D721Med (cell line): ENCODE measurements around the gene GLRX.

ENCODE experiments used
- DNase-seq: peaks from one replicate; pipeline ENCODE4 v3.0.0; 2011; ENCODE audit warnings: low spot score; ENCODE audit not compliant: insufficient read length
- FAIRE-seq: peaks from 2 replicates; lab custom pipeline; 2011; peaks lifted over from hg19 to GRCh38; lab: Jason Lieb, UNC
- CTCF ChIP-seq: IDR thresholded peaks from 2 replicates; pipeline ENCODE4 v1.5.1; 2012; ENCODE audit warnings: mild to moderate bottlenecking, control low read depth; ENCODE audit not compliant: insufficient read depth; ENCODE audit errors: missing control alignments

GLRX gene

GRCh38 chr5:95797301-95797700 lies 25.2 kb downstream of the GLRX start:
- FAIRE-seq (no peak), DNase-seq (no peak)
- TF ChIP-seq CTCF: no peak

GRCh38 chr5:95794070-95794516 lies 28.4 kb downstream of the GLRX start:
- FAIRE-seq (no peak), DNase-seq (no peak)
- TF ChIP-seq CTCF: no peak

- no peak for TF ChIP-seq CTCF
- FAIRE-seq: no peak
- DNase-seq: no peak
Observed at GRCh38 chr5:95791751-95792150, 30.8 kb downstream of the GLRX start.

GRCh38 chr5:95788493-95788892 lies 34.0 kb downstream of the GLRX start:
- no peak for TF ChIP-seq CTCF
- DNase-seq: no peak
- FAIRE-seq: no peak

GRCh38 chr5:95786821-95787418 lies 35.6 kb downstream of the GLRX start:
- FAIRE-seq (no peak), DNase-seq (no peak)
- no peak for TF ChIP-seq CTCF

- FAIRE-seq (no peak), DNase-seq (no peak)
- no peak for TF ChIP-seq CTCF
Observed at GRCh38 chr5:95784514-95785302, 37.8 kb downstream of the GLRX start.

- no peak for DNase-seq
- TF ChIP-seq CTCF: no peak
- FAIRE-seq: no peak
Observed at GRCh38 chr5:95783661-95784060, 38.9 kb downstream of the GLRX start.
